HepG2 (cell line): ENCODE results near the gene SLC16A13. TPM values are rescaled to one million over a fixed set of nuclear protein-coding genes. Genes with fewer than 3 reads are reported as not detected.

Experiments
- CBX5 ChIP-seq: sonication (generic); formaldehyde crosslinking; IDR thresholded peaks from 2 replicates; pipeline ENCODE4 v1.4.0; 2020; ENCODE audit warnings: missing genetic modification reagents, borderline replicate concordance
- CHD2 ChIP-seq: IDR thresholded peaks from 2 replicates; pipeline ENCODE4 v1.6.1; 2011; ENCODE audit warnings: low read depth, low read length, improper control_type of control experiment
- HDAC1 ChIP-seq: sonication (generic); formaldehyde crosslinking; IDR thresholded peaks from 2 replicates; pipeline ENCODE4 v1.5.1; 2020; ENCODE audit warnings: mild to moderate bottlenecking, missing genetic modification reagents
- SRF ChIP-seq: IDR thresholded peaks from 2 replicates; pipeline ENCODE4 v1.6.1; 2011; ENCODE audit warnings: mild to moderate bottlenecking, low read depth, low read length, moderate library complexity
- TBP ChIP-seq: sonication (generic); formaldehyde crosslinking; IDR thresholded peaks from 2 replicates; pipeline ENCODE4 v1.5.0; 2020; ENCODE audit warnings: missing genetic modification reagents
- ZBTB7B ChIP-seq: sonication (generic); formaldehyde crosslinking; IDR thresholded peaks from 2 replicates; pipeline ENCODE4 v1.4.0; 2020; ENCODE audit warnings: missing genetic modification reagents
- ZNF318 ChIP-seq: sonication (generic); formaldehyde crosslinking; IDR thresholded peaks from 2 replicates; pipeline ENCODE4 v1.4.0; 2020; ENCODE audit warnings: mild to moderate bottlenecking, missing genetic modification reagents
- ZNF546 ChIP-seq: sonication (generic); formaldehyde crosslinking; conservative IDR thresholded peaks from 2 replicates; pipeline ENCODE4 v1.8.1; 2023; ENCODE audit warnings: mild to moderate bottlenecking, missing genetic modification reagents
- polyA plus RNA-seq, 8 experiments: library from polyadenylated mRNA; depleted of rRNA in 3 of 8; stranded (reverse) in 7 of 8; unstranded in 1 of 8; fragments of >200 nt; fragmentation: Illumina TruSeq in 4 of 8; extraction: Trizol in 4 of 8; gene quantifications; 2 replicates each; pipeline versions ENCODE4 v1.2.1 to v1.2.3, GENCODE V29; 2011 to 2016; ENCODE audit warnings: low read depth in 4 of 8, missing spikeins in 1 of 8, mixed read lengths in 1 of 8; ENCODE audit not compliant: insufficient read depth in 1 of 8
- total RNA-seq, 5 experiments: library from RNA; depleted of rRNA; stranded (reverse); fragments of >200 nt; fragmentation: Illumina TruSeq; extraction: Trizol; gene quantifications; 2 replicates each; pipeline ENCODE4 v1.2.3, GENCODE V29; 2016; ENCODE audit warnings: low read depth in 1 of 5
- TF ChIP-seq, protein P1 (sequence below): sonication (generic); formaldehyde crosslinking; IDR thresholded peaks from 2 replicates; pipeline ENCODE4 v1.4.0; 2020; ENCODE audit warnings: missing genetic modification reagents, borderline replicate concordance
- TF ChIP-seq, protein P2 (sequence below): sonication (generic); formaldehyde crosslinking; IDR thresholded peaks from 2 replicates; pipeline ENCODE4 v1.4.0; 2020; ENCODE audit warnings: mild to moderate bottlenecking, missing genetic modification reagents, borderline replicate concordance

Gene SLC16A13
- total and polyA plus RNA-seq, 2 of the 13 experiments (the other 11 are each of a cell fraction or from before 2014, with no cell fraction given), result 2.2 to 3.0 TPM

DNA sequence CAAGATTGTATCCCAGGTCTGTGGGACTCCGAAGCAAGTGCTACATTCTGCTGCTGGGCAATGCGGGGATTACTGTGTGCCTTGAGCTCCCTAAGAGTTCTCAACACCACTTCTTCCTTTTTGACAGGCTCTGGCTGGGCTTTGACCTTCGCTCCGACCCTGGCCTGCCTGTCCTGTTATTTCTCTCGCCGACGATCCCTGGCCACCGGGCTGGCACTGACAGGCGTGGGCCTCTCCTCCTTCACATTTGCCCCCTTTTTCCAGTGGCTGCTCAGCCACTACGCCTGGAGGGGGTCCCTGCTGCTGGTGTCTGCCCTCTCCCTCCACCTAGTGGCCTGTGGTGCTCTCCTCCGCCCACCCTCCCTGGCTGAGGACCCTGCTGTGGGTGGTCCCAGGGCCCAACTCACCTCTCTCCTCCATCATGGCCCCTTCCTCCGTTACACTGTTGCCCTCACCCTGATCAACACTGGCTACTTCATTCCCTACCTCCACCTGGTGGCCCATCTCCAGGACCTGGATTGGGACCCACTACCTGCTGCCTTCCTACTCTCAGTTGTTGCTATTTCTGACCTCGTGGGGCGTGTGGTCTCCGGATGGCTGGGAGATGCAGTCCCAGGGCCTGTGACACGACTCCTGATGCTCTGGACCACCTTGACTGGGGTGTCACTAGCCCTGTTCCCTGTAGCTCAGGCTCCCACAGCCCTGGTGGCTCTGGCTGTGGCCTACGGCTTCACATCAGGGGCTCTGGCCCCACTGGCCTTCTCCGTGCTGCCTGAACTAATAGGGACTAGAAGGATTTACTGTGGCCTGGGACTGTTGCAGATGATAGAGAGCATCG is 2.4 kb downstream of the SLC16A13 start (continued):
- TF ChIP-seq TBP (no peak), SRF (no peak), ZNF318 (CRISPR knock-in tag) (no peak), CBX5 (CRISPR knock-in tag) (no peak), CHD2 (no peak), ZNF546 (CRISPR knock-in tag) (no peak), HDAC1 (CRISPR knock-in tag) (peak; percentile 16; the same call in 1 of the 2 replicates), ZBTB7B (peak; percentile 80)
- TF ChIP-seq, protein P1, sequence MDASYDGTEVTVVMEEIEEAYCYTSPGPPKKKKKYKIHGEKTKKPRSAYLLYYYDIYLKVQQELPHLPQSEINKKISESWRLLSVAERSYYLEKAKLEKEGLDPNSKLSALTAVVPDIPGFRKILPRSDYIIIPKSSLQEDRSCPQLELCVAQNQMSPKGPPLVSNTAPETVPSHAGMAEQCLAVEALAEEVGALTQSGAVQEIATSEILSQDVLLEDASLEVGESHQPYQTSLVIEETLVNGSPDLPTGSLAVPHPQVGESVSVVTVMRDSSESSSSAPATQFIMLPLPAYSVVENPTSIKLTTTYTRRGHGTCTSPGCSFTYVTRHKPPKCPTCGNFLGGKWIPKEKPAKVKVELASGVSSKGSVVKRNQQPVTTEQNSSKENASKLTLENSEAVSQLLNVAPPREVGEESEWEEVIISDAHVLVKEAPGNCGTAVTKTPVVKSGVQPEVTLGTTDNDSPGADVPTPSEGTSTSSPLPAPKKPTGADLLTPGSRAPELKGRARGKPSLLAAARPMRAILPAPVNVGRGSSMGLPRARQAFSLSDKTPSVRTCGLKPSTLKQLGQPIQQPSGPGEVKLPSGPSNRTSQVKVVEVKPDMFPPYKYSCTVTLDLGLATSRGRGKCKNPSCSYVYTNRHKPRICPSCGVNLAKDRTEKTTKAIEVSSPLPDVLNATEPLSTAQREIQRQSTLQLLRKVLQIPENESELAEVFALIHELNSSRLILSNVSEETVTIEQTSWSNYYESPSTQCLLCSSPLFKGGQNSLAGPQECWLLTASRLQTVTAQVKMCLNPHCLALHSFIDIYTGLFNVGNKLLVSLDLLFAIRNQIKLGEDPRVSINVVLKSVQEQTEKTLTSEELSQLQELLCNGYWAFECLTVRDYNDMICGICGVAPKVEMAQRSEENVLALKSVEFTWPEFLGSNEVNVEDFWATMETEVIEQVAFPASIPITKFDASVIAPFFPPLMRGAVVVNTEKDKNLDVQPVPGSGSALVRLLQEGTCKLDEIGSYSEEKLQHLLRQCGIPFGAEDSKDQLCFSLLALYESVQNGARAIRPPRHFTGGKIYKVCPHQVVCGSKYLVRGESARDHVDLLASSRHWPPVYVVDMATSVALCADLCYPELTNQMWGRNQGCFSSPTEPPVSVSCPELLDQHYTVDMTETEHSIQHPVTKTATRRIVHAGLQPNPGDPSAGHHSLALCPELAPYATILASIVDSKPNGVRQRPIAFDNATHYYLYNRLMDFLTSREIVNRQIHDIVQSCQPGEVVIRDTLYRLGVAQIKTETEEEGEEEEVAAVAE (CRISPR knock-in tag), result 0 out of 2 replicates have a peak, but pooled peaks have one; percentile 11
- TF ChIP-seq, protein P2, sequence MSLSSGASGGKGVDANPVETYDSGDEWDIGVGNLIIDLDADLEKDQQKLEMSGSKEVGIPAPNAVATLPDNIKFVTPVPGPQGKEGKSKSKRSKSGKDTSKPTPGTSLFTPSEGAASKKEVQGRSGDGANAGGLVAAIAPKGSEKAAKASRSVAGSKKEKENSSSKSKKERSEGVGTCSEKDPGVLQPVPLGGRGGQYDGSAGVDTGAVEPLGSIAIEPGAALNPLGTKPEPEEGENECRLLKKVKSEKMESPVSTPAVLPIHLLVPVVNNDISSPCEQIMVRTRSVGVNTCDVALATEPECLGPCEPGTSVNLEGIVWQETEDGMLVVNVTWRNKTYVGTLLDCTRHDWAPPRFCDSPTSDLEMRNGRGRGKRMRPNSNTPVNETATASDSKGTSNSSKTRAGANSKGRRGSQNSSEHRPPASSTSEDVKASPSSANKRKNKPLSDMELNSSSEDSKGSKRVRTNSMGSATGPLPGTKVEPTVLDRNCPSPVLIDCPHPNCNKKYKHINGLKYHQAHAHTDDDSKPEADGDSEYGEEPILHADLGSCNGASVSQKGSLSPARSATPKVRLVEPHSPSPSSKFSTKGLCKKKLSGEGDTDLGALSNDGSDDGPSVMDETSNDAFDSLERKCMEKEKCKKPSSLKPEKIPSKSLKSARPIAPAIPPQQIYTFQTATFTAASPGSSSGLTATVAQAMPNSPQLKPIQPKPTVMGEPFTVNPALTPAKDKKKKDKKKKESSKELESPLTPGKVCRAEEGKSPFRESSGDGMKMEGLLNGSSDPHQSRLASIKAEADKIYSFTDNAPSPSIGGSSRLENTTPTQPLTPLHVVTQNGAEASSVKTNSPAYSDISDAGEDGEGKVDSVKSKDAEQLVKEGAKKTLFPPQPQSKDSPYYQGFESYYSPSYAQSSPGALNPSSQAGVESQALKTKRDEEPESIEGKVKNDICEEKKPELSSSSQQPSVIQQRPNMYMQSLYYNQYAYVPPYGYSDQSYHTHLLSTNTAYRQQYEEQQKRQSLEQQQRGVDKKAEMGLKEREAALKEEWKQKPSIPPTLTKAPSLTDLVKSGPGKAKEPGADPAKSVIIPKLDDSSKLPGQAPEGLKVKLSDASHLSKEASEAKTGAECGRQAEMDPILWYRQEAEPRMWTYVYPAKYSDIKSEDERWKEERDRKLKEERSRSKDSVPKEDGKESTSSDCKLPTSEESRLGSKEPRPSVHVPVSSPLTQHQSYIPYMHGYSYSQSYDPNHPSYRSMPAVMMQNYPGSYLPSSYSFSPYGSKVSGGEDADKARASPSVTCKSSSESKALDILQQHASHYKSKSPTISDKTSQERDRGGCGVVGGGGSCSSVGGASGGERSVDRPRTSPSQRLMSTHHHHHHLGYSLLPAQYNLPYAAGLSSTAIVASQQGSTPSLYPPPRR (CRISPR knock-in tag), result 0 out of 2 replicates have a peak, but pooled peaks have one; percentile 22
